Natural killer cell (primary cell): ENCODE measurements around the gene TDRKH. TPM values are rescaled to one million over a fixed set of nuclear protein-coding genes. Genes with fewer than 3 reads are reported as not detected.

Experiments
- ATAC-seq, 3 donors: fragments of 150-1000 bp in 2 of 3; fragments of 200-7000 bp in 1 of 3; cut with Tn5 transposase; 1 replicate in 1 of 3; 2 replicates in 2 of 3; pipeline ENCODE4 v1.10.0; 2021; ENCODE audit warnings: mild to moderate bottlenecking in 2 of 3, moderate library complexity in 2 of 3
- DNase-seq, 2 donors: peaks; one replicate each; pipeline versions ENCODE4 v3.0.0 to v3.0.0-alpha.2; 2013 to 2021; ENCODE audit warnings: mixed read lengths in 1 of 2
- H3K27ac ChIP-seq: one replicate; pipeline ENCODE4 v1.5.1; 2013; ENCODE audit warnings: mild to moderate bottlenecking, low read length
- H3K27me3 ChIP-seq: one replicate; pipeline ENCODE4 v1.6.1; 2013; ENCODE audit warnings: low read length; ENCODE audit not compliant: control insufficient read depth, insufficient read depth
- H3K36me3 ChIP-seq: one replicate; pipeline ENCODE4 v1.6.1; 2013; ENCODE audit warnings: low read length; ENCODE audit not compliant: control insufficient read depth, insufficient read depth
- H3K4me1 ChIP-seq: one replicate; pipeline ENCODE4 v1.6.1; 2013; ENCODE audit warnings: low read length; ENCODE audit not compliant: control insufficient read depth, insufficient read depth
- H3K4me3 ChIP-seq: one replicate; pipeline ENCODE4 v1.5.1; 2013; ENCODE audit warnings: low read length
- H3K9me3 ChIP-seq: one replicate; pipeline ENCODE4 v1.6.1; 2013; ENCODE audit warnings: low read length; ENCODE audit not compliant: control insufficient read depth, insufficient read depth
- H3K27ac Mint-ChIP-seq, 2 donors: one replicate each; pipeline ENCODE4 v1.8.0; 2022; ENCODE audit warnings: mild to moderate bottlenecking in 2 of 2, mixed read lengths in 2 of 2, moderate library complexity in 1 of 2
- H3K27me3 Mint-ChIP-seq, 2 donors: one replicate each; pipeline ENCODE4 v1.8.0; 2022; ENCODE audit warnings: low read depth in 2 of 2, mixed read lengths in 2 of 2
- H3K36me3 Mint-ChIP-seq: one replicate; pipeline ENCODE4 v1.8.0; 2022; ENCODE audit warnings: mixed read lengths
- H3K4me1 Mint-ChIP-seq, 2 donors: one replicate each; pipeline ENCODE4 v1.8.0; 2022; ENCODE audit warnings: mixed read lengths in 2 of 2
- H3K4me3 Mint-ChIP-seq: one replicate; pipeline ENCODE4 v1.8.0; 2022; ENCODE audit warnings: mild to moderate bottlenecking, moderate library complexity, mixed read lengths
- H3K9me3 Mint-ChIP-seq, 2 donors: one replicate each; pipeline ENCODE4 v1.8.0; 2022; ENCODE audit warnings: mixed read lengths in 2 of 2
- WGBS: methylation state at CpG from one replicate; pipeline ENCODE4 v1.1.7; 2013; ENCODE audit warnings: missing lambda C conversion rate; ENCODE audit not compliant: insufficient coverage; 5-methylcytosine and 5-hydroxymethylcytosine counted together
- intact Hi-C: fragments of 100-400 bp; cut with micrococcal nuclease; formaldehyde crosslinking; loops from one replicate; pipeline ENCODE4 v1.14.2; 2022
- total RNA-seq, 4 donors: library from RNA; stranded (reverse); fragments of 120-200 nt in 1 of 4; gene quantifications; one replicate each; pipeline versions ENCODE4 v1.2.3 to v1.2.4, GENCODE V29; 2013 to 2022
- TF ChIP-seq, protein P1 (sequence below): fragments of 200-600 bp; IDR thresholded peaks from one replicate; pipeline ENCODE4 v1.8.0; 2022; ENCODE audit warnings: antibody characterized with exemption

The TDRKH gene
- total RNA-seq, 3 donors from 2014 or later (not counting 1 experiment from before 2014, with no cell fraction given), result 6.3 to 14.5 (median 8.0) TPM

DNA sequence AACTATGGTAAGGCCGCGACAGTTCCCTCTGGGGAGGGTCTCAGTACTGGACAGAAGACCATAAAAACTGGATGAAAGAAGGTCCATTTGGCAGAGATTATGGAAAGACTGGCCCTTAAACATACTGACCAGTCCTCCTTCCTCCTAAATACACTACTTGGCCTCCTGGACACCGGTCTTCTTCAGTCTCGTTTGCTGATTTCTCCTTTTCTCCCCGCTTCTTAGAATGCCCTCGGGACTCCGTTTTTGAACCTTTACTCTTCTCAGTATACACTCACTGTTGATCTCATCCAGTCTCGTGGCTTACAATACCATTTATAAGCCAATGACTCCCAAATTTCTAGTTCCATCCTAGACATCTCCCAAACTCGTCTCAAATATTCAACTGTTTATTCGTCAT, 26.3 kb downstream of the TDRKH start:
- TF ChIP-seq, protein P1, sequence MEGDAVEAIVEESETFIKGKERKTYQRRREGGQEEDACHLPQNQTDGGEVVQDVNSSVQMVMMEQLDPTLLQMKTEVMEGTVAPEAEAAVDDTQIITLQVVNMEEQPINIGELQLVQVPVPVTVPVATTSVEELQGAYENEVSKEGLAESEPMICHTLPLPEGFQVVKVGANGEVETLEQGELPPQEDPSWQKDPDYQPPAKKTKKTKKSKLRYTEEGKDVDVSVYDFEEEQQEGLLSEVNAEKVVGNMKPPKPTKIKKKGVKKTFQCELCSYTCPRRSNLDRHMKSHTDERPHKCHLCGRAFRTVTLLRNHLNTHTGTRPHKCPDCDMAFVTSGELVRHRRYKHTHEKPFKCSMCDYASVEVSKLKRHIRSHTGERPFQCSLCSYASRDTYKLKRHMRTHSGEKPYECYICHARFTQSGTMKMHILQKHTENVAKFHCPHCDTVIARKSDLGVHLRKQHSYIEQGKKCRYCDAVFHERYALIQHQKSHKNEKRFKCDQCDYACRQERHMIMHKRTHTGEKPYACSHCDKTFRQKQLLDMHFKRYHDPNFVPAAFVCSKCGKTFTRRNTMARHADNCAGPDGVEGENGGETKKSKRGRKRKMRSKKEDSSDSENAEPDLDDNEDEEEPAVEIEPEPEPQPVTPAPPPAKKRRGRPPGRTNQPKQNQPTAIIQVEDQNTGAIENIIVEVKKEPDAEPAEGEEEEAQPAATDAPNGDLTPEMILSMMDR, result no peak
- peak overlapping the region; percentile 91 for H3K27ac ChIP-seq
- H3K36me3 Mint-ChIP-seq, result no peaks in the 10 kb centered on the region

DNA sequence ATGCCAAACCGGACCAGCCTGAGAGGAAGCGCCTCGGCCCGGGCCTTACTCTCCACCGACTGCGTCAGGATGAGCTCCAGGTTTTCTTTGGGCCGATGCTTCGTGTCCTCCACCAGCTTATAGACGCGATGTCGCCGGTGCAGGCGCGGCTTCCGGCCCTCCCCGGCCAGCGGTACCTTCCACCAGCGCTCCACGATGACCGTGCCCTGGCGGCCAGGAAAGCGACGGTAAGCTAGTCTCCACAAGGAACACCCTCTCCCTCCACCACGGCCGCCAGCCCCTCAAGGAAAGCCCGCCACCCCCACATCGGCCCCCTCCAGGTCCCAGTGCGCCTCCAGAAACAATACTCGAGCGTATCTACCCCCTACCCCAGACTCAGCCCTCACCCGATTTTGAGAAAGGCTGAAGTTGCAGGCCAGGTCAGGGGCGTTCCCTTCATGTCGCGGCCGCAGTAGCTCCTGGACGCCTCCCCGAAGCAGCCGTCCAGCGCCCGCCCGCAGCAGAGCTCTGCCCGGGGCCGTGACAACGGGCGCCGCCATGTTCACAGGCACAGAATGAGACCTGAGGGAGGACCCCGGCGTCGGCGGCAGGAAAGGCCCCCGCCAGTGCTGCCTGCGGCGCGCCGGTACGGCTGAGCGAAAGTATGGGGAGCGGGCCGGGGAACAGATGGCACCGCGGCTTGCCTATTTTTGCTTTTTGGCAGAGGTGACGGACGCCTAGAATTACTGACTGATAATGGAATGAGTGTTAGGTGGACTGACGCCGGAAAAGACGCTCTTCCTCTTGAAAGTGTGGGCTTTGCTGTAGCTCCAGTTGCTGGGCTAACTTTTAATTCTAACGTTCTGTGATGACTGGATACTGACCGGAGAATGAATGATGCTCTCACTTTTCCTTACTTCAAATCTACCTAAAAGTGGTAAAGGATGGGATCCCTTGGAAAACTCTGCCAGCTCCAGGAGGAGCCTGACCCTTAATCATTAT, 27.1 kb downstream of the TDRKH start, which contains the start of gene MRPL9:
MRPL9 (minus strand) TSS at position 556 of the 981 bp plus-strand sequence; CDS start at position 539, 17 bp downstream.
- TF ChIP-seq, protein P1, result no peak
- no peaks in the 10 kb centered on the region for H3K9me3 ChIP-seq
- H3K27ac ChIP-seq, result peak within 1 kb of the TSS; percentile 91
- WGBS, result under 1% methylated on average over 68 of the region's 68 CpGs
- ATAC-seq (peak; percentile 97 to 99 (median 98)), DNase-seq (peak; percentile 84 to 88)
- H3K27me3 ChIP-seq, result no peaks in the 10 kb centered on the region
- H3K36me3 ChIP-seq, result peaks cover 21% of the 10 kb centered on the region
- Mint-ChIP-seq H3K36me3 (no peaks in the 10 kb centered on the region), H3K4me3 (peak within 1 kb of the TSS; percentile 98), H3K4me1 (peaks cover 22 to 23% of the 10 kb centered on the region in 2 donors), H3K9me3 (no peaks in the 10 kb centered on the region), H3K27ac (peak within 1 kb of the TSS; percentile 96 to 99), H3K27me3 (no peaks in the 10 kb centered on the region)
- intact Hi-C loops, result loop anchor here (1.0 kb wide), 1 partner anchor 27 kb away; the partner anchor contains the start of gene TDRKH
- peak within 1 kb of the TSS; percentile 76 for H3K4me3 ChIP-seq
- peaks cover 11% of the 10 kb centered on the region for H3K4me1 ChIP-seq

More for the DNA sequence above, 26.3 kb downstream of the TDRKH start:
- Mint-ChIP-seq H3K27me3 (no peaks in the 10 kb centered on the region), H3K4me3 (peak overlapping the region; percentile 98), H3K27ac (peak overlapping the region; percentile 96 to 99), H3K4me1 (peaks cover 22 to 23% of the 10 kb centered on the region in 2 donors), H3K9me3 (no peaks in the 10 kb centered on the region)
- DNase-seq (no peak), ATAC-seq (no peak)
- Histone ChIP-seq H3K4me3 (peak overlapping the region; percentile 76), H3K27me3 (no peaks in the 10 kb centered on the region), H3K4me1 (peaks cover 11% of the 10 kb centered on the region), H3K36me3 (peaks cover 21% of the 10 kb centered on the region), H3K9me3 (no peaks in the 10 kb centered on the region)
- 70% methylated on average over 10 of the region's 10 CpGs for WGBS
- intact Hi-C loops, result loop anchor here (1.0 kb wide), 1 partner anchor 26 kb away; the partner anchor contains the start of gene TDRKH

DNA sequence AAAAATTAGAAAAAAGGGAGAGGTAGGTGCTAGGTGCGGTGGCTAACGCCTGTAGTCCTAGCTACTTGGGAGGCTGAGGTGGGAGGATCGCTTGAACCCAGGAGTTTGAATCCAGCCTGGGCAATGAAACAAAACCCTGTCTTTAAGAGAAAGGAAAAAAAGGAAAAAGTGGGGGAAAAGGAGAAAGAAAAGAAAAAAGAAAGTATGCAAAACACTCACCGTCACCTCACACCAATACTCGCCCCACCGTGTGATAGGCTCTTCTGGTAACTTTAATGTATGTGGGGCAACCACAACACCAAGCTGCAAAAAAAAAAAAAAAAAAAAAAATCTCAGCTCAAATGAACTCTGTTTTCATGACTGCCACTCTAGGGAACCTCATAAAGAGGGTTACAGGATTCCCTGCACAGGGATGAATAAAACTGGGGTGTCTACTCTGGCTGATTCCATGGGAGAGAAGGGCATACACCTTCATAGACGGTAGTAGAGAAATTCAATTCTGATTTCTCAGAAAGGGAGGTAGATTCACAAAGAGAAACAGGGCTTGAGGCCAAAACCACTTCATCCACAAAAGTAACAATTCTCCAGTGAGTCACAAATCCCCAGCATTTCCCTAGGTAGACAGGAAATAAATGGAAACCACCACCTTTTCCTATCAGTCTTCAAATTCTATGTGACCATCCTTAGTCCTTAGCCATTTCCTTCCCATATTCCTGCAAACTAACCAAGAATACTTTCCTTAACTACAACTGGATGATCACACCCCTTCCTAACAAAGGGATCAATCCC, 29.5 kb downstream of the TDRKH start:
- no peaks in the 10 kb centered on the region for H3K27me3 Mint-ChIP-seq
- peaks cover 16% of the 10 kb centered on the region for H3K4me1 ChIP-seq
- peaks cover 31 to 37% of the 10 kb centered on the region in 2 donors for H3K4me1 Mint-ChIP-seq
- DNase-seq, result no peak
- intact Hi-C loops, result no loop called here
- TF ChIP-seq, protein P1, result no peak
- H3K9me3 Mint-ChIP-seq, result no peaks in the 10 kb centered on the region
- H3K36me3 ChIP-seq, result peaks cover 24% of the 10 kb centered on the region
- ATAC-seq, result no peak
- H3K4me3 Mint-ChIP-seq, result peak overlapping the region; percentile 6
- H3K36me3 Mint-ChIP-seq, result no peaks in the 10 kb centered on the region
- no peak overlapping the region for H3K27ac ChIP-seq
- no peaks in the 10 kb centered on the region for H3K27me3 ChIP-seq
- 100% methylated on average over 3 of the region's 7 CpGs for WGBS
- H3K9me3 ChIP-seq, result no peaks in the 10 kb centered on the region
- H3K27ac Mint-ChIP-seq, result peak overlapping the region; percentile 13 to 65
- H3K4me3 ChIP-seq, result no peak overlapping the region
